Suppressor macrophage (primary cell): ENCODE data around the gene ARMCX4.
"Not testable (repeated sequence)": the region's sequence is repeated elsewhere in the genome, so short reads cannot be mapped to it uniquely, and the experiment has no call there.

Source experiments
- DNase-seq, 4 experiments: peaks; one replicate each; pipeline ENCODE4 v3.0.0-alpha.2; 2020 to 2022
- total RNA-seq, 17 experiments: gene quantifications; one replicate each; lab custom pipeline; 2026; ENCODE audit warnings: mixed read lengths in 6 of 17, inconsistent platforms in 3 of 17; lab: John Stamatoyannopoulos, UW

The ARMCX4 gene
- 0.34 to 6.3 (median 2.0) reads per million in 17 experiments for total RNA-seq

GRCh38 chrX:101485212-101485949, at the start of gene ARMCX4:
Gene ARMCX4, plus strand, starts transcription at chrX:101485456. Its CDS starts 3,134 bp downstream, at chrX:101488590.
- DNase-seq: peak; percentile 13 to 49 (median 24)

GRCh38 chrX:101442085-101442484, 43.2 kb upstream of the ARMCX4 start:
- peak; percentile 50 to 77 (median 72) for DNase-seq

GRCh38 chrX:101449279-101449678, 36.0 kb upstream of the ARMCX4 start:
- no peak for DNase-seq

DNA sequence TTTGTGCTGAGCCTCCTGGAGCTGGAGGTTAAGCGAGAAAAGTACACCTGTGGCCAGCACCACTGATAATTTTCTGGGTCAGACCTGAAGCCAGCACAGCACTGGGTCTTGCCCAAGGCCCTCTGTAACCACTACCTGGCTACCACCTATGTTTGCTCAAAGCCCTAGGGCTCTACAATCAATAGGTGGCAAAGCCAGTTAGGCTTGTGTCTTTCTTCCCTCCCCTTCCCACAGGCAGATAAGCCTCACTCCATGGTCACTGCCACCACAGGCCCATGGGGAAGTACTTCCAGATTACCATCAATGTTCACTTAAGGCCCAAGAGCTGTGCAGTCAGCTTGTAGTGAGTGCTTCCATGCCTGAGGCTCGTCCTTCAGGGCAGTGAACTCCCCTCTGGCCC, 35.2 kb upstream of the ARMCX4 start:
- peak in 1 of 4 experiments; percentile 13 for DNase-seq

GRCh38 chrX:101450961-101451360, 34.3 kb upstream of the ARMCX4 start:
- peak; percentile 59 to 77 (median 74) for DNase-seq

DNA sequence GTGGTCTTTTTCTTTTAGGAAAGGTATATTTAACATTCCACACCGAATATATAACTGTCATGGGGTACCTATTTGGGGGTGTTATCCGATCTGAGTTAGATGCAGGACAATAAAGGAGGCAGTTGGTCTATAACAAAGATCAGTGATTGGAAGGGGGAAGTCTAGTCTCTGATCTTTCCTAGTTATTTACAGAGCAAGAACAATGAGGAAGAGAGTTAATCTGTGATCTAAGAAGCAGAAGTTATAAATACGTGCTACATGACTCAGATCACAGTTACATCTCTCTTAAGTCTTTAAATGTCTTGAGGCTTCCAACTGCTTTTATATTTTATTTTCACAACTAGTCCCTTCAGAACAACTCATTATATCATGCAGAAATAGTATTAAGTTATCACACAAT, 33.2 kb upstream of the ARMCX4 start:
- peak in 3 of 4 experiments; percentile 12 to 65 (median 64) for DNase-seq

DNA sequence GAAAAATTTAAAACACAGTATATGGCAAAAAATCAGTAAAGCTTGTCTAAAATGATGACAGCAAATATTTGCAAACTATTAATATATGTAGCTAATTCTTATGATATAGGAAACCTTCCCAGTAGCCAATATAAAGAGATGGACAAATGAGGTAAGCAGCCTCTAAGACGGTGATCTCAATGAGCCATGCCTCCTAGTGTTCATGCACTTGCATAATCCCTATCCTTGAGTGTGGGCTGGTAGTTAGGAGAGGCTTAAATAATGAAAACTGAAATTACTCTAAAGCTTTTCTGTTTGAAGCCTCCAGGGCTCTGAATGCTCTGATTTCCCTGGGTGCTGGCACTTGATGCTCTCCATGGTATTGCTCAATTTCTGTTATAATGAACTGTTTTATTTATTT, 24.6 kb upstream of the ARMCX4 start:
- peak; percentile 1 to 48 (median 38) for DNase-seq

DNA sequence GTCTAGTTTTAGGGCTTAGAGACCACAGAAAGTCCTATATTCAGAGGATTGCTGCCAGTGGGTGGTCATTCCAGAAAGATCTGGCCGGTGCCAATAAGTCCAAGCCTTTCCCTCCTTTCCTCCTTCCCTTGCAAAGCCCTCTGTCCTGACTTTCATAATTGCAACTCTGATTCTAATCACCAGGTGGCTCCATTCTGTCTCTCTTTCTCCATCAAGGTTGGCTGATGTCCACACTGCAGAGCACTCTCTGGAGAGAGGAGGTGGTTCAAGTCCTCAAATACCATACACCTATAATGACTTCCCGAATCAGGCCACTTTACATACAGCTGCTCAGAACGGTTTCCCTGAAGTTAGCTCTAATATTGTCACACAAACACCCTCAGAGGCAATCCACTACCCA, 22.4 kb upstream of the ARMCX4 start:
- DNase-seq: peak in 1 of 4 experiments; percentile 12

GRCh38 chrX:101478366-101478765, 6.9 kb upstream of the ARMCX4 start:
- DNase-seq: no peak

GRCh38 chrX:101482296-101482695, 3.0 kb upstream of the ARMCX4 start:
- no peak for DNase-seq

GRCh38 chrX:101483705-101484104, 1.6 kb upstream of the ARMCX4 start:
- DNase-seq: no peak

DNA sequence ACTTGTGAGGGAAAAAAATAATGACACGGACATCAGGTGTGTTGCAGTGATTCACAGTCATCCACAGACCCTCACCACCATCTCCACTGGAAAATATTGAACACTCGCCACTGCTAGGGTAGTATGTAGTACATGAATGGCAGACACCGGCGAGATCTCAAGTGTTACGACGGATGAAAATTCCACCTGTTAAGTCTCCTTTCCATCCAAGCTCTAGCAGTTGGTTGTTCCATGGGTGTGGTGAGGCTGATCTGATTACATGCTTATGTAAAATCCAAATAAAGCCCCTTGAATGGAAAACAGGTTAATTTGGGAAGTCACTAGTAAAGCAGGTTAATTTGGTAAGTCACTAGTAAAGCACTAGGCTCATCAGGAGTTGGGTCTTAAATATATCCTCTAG, 1.1 kb upstream of the ARMCX4 start:
- no peak for DNase-seq

DNA sequence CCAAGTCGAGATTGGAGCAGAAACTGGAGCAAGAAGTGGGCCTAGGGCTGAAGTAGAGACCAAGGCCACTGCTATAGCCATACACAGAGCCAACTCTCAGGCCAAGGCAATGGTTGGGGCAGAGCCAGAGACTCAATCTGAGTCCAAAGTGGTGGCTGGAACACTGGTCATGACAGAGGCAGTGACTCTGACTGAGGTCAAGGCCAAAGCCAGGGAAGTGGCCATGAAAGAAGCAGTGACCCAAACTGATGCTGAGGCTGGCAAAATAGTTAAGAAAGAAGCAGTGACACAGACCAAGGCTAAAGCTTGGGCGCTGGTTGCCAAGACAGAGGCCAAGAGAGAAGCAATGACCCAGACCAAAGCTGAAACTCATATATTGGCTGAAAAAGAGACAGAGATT, 3.5 kb downstream of the ARMCX4 start:
- DNase-seq: no peak

- DNase-seq: no peak
Measured at GRCh38 chrX:101491943-101492342, 6.7 kb downstream of the ARMCX4 start.

DNA sequence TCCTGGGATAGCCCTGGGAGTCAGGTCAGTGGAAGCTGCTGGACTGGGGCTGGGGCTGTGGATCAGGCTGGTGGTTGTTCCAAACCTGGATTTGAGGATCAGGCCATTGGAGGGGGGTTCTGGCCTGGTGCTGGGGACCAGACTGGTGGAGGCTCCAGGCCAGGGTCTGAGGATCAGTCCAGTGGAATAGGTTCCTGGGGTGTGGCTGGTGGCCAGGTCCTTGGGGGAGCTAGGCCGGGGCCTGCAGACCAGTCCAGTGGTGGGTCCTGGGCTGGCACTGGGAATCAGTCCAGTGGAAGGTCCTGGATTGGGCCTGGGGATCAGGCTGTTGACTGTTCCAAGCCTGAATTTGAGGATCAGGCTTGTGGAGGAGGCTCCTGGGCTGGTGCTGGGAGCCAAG, 8.0 kb downstream of the ARMCX4 start:
- DNase-seq: no peak

- DNase-seq: not testable (repeated sequence)
Measured at GRCh38 chrX:101502929-101503328, 17.7 kb downstream of the ARMCX4 start.

DNA sequence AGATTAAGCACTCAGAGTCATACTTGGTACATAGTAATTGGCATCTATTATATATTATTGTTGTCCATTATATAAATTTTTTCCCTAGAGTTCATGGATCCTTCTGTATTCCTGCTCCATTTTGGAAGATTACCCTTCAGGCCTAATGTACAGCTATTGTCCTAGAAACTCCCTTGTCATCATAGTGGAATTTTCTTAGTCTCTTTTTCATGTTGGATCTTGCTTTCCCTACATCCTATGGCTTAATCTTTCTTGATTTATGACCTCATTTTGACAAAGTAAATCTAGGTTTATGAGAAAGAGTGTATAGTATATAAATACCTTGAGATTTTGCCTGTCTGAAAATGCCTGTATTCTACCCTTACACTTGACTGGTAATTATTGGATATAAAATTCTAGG, 22.1 kb downstream of the ARMCX4 start:
- DNase-seq: no peak

GRCh38 chrX:101507986-101508385, 22.7 kb downstream of the ARMCX4 start:
- DNase-seq: no peak

- DNase-seq: no peak
Measured at GRCh38 chrX:101530944-101531343, 45.7 kb downstream of the ARMCX4 start.
